ENCODE data around the gene DCBLD1.
"Not testable (repeated sequence)": the region's sequence is repeated elsewhere in the genome, so short reads cannot be mapped to it uniquely, and the experiment has no call there.

The DCBLD1 gene

DNA sequence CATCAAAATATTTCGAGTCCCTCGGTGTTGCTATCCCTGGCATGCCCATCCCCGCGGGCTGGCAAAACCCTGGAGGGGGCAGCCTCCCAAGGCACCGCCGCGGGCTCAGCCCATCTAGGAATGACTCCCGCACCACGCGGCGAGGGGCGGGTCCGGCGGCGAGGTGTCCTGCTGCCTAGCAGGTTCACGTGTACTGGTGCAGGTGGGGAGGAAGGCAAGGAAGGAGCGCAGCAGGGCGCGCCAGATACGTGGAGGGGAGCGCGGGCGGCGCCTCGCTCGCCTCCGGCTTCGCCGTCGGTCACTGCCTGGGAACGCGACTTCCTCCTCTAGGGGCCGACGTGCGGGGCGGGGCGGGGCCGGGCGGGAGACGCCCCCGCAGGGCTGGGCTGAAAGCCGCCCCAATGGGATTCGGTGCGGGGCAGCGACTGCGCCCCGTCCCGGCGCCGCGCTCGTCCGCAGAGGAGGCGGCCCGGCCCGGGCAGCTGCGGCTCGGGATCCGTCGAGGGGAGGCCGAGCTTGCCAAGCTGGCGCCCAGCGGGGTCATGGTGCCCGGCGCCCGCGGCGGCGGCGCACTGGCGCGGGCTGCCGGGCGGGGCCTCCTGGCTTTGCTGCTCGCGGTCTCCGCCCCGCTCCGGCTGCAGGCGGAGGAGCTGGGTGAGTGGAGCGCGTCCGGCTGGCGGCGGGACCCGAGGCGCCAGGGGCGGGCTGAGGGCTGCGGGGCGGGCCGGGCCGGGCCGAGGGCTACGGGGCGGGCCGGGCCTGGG, at the start of gene DCBLD1:
TSS of gene DCBLD1 (plus strand) at position 435 of the 764 bp plus-strand sequence. CDS start at position 543, 108 bp downstream.
- peak; percentile 11 to 39 for DNase-seq (ENCODE audit: low read depth in 2 of 2)

DNA sequence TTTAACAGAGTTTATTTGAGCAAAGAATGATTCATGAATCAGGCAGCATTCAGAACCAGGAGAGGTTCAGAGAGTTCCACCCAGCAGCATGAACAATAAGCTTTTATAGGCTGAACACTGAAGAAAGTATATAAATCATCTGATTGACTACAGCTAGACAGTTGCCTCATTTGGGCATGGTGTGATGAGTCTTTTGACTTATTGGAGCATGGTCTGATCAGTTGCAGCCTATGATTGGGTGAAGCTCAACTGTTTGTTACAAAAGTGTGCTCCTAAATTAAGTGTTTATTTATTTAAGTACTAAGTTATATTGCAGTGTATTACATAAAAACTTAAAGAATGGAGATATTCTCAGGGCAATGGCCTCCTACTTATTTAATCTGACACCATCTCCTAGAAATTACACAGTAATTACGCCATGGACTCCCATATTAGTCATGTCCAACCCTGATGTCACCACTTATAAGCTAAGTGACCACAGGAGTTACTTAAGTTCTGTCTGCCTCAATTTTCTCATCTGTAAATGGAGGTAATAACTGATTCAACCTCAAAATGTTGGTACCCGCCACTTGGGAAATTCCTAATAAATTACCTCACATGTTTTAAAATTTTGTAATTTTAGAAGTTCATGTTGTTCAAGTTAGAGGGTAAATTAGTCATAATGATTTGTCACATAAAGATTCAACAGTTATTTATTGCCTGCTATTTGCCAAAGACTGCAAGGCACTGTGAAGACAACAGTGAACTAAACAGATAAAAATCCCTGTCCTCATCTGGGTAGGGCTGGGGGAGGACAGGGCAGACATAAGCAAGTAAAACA, 41.6 kb upstream of the DCBLD1 start:
- DNase-seq (ENCODE audit: low read depth in 2 of 2): no peak

DNA sequence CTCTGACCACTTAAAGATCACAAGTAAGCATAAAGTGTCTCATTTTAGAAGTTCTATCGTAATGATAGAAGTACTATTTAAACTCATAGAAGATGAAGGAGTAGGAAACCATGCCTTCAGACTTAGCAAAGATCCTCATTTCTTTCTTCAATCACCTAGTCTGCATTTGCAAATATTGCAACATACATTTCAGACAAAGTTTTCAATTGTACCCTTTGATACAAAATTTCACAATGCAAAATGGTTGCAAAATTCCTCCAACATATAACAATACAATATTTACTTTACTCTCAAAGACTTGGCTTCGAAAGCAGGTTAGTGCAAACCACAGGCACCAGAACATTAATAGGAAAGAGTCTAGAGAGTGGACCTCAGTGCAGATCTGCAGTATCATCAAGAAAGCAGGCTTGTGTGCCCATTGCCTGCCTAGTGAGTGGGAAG, 40.6 kb upstream of the DCBLD1 start:
- DNase-seq (ENCODE audit: low read depth in 2 of 2): no peak

DNA sequence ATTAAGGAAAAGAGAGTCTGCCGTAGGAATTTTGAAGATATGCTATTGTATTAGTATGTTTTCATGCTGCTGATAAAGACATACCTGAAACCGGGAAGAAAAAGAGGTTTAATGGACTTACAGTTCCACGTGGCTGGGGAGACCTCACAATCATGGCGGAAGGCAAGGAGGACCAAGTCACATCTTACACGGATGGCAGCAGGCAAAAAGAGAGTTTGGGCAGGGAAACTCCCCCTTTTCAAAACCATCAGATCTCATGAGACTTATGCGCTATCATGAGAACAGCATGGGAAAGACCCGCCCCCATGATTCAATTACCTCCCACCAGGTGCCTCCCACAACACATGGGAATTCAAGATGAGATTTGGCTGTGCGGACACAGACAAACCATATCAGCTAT, 40.2 kb upstream of the DCBLD1 start:
- DNase-seq (ENCODE audit: low read depth in 2 of 2): not testable (repeated sequence)

DNA sequence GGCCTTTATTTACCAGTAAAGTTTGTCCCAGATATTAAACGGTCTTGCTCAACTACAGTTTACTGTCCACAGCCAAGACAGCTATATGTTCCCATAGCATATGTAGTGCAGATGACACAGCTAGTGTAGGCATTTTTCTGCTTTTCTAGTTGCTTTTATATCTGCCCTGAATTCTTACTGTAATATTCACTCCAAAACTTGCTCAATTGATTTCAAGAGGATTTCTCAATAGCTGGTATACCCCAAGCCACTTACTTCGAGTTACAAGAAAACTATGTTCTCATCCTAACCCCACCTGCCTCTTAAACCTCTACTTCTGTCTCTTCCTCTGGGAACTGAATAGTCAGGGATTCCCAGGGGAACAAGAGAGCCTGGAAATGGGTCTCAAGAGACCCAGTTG, 37.9 kb upstream of the DCBLD1 start:
- no peak for DNase-seq (ENCODE audit: low read depth in 2 of 2)

- DNase-seq (ENCODE audit: low read depth in 2 of 2): no peak
Observed at GRCh38 chr6:117446861-117447260, 35.6 kb upstream of the DCBLD1 start.

- DNase-seq (ENCODE audit: low read depth in 2 of 2): no peak
Observed at GRCh38 chr6:117448011-117448410, 34.5 kb upstream of the DCBLD1 start.

- DNase-seq (ENCODE audit: low read depth in 2 of 2): no peak
Observed at GRCh38 chr6:117448732-117449485, 33.6 kb upstream of the DCBLD1 start.

GRCh38 chr6:117449549-117450439, 32.7 kb upstream of the DCBLD1 start:
- peak; percentile 3 to 55 for DNase-seq (ENCODE audit: low read depth in 2 of 2)

DNA sequence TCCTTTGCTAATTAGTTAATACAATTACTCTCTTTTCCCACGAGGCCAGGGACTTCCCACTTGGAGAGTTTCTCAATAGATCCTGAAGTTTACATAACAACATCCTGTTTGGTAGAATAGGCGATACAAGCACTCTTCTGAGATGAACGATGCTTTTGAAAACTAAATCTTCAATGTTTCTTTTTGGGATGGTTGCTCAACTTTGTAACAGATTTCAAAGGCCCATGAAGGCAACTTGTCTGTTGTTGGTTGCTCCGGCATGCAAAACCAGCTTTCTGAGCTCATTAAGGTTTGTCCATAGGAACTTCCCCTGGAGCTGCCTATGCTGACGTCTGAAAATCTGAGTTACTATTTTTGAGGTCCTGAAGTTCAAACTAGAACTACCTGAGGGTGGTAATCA, 30.8 kb upstream of the DCBLD1 start:
- no peak for DNase-seq (ENCODE audit: low read depth in 2 of 2)

- DNase-seq (ENCODE audit: low read depth in 2 of 2): no peak
Observed at GRCh38 chr6:117456250-117456649, 26.2 kb upstream of the DCBLD1 start.

DNA sequence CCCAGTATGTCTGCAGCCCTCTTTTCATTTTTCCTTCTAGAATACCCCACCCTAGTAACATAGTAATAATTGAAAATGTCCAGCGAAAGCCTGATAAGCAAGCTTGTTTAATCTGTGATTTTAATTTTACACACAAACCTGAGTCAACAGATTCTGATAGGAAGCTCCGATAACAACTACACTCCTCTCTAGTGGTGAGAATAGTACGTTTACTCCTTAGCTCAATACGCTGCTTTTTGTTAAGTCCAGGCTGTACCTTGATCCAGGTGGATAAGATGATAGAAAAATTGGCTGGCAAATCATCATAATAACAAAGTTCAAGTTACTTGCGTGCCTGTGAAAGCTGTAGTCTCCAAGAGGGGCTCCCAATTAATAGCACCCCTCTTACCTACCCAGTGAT, 25.5 kb upstream of the DCBLD1 start:
- no peak for DNase-seq (ENCODE audit: low read depth in 2 of 2)

DNA sequence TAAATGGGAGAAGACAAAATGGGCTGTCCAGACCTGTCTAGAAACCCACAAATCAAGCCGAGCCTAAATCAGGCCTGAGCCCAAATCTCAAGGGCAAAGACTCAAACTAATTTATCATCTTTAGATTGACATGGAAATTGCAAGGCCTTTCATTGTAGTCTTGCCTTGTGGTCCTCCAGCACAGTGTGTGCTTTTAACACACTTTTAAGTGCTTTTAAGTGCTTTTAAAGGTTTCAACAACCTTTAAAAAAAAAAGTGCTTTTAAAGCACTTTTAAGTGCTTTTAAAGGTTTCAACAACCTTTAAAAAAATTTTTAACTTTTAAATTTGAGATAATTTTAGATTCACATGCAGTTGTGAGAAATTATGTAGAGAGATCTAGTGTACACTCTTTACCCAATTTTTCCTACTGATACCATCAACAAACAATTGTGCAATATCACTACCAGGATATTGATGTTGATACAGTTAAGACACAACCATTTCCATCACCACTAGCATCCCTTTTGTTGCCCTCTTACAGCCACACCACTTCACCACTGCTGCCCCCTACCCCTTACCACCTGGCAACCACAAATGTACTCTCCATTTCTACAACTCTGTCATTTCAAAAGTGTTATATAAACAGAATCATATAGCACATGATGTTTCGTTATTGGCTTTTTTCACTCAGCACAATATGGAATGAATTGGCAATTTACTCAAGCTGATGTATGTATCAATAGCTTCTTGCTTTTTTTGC, 23.1 kb upstream of the DCBLD1 start:
- DNase-seq (ENCODE audit: low read depth in 2 of 2): no peak

GRCh38 chr6:117463762-117464665, 18.5 kb upstream of the DCBLD1 start:
- DNase-seq (ENCODE audit: low read depth in 2 of 2): peak in 1 of 2 donors; percentile 26

DNA sequence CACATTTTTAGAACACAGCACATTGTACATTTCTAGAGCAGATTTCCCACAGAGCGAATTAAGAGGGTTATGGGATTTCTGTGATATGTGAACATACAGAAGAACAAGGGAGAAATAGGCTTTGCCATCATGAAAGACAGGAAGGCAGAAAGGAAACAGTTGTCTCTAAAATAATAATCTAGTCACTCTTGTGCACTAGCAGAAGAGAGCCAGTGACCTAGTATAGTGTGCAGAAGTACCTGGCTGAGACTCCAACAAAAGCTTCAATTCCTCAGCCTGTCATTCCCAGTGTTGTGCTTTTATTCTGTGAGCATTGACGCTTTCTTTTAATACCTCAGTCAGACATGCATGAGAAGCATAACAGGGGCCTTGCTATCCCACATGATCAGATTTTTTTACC, 17.8 kb upstream of the DCBLD1 start:
- DNase-seq (ENCODE audit: low read depth in 2 of 2): no peak

- DNase-seq (ENCODE audit: low read depth in 2 of 2): no peak
Observed at GRCh38 chr6:117465691-117466090, 16.8 kb upstream of the DCBLD1 start.

- no peak for DNase-seq (ENCODE audit: low read depth in 2 of 2)
Observed at GRCh38 chr6:117467876-117468275, 14.6 kb upstream of the DCBLD1 start.

GRCh38 chr6:117468527-117468926, 13.9 kb upstream of the DCBLD1 start:
- not testable (repeated sequence) for DNase-seq (ENCODE audit: low read depth in 2 of 2)

- no peak for DNase-seq (ENCODE audit: low read depth in 2 of 2)
Observed at GRCh38 chr6:117469356-117469755, 13.1 kb upstream of the DCBLD1 start.

All from stimulated activated CD4-positive, alpha-beta T cell treated with anti-CD3 and anti-CD28 coated beads, Interleukin-15, amount 100 ng/mL, for 48 hours (primary cell).